HL-60/S4 treated with retinoic acid at 250 ng/mL for 4 days and 3 days (cell line): Measurements from ENCODE around the gene ALDH1A3.

ENCODE experiments used
- in situ Hi-C: fragments of 300-500 bp; cut with MboI; formaldehyde crosslinking; loops from 2 replicates; pipeline ENCODE4 v1.7.0; 2022; ENCODE audit warnings: low sequenced_read_pairs

ALDH1A3 gene

GRCh38 chr15:100944244-100944895, 64.7 kb downstream of the ALDH1A3 start:
- in situ Hi-C loops = no loop called here

GRCh38 chr15:100944986-100945385, 65.4 kb downstream of the ALDH1A3 start:
- in situ Hi-C loops = no loop called here

- in situ Hi-C loops = no loop called here
Measured at GRCh38 chr15:100947760-100948429, 68.3 kb downstream of the ALDH1A3 start.

- in situ Hi-C loops = no loop called here
Measured at GRCh38 chr15:100948430-100948762, 68.8 kb downstream of the ALDH1A3 start.

- in situ Hi-C loops = no loop called here
Measured at GRCh38 chr15:100949691-100950090, 70.1 kb downstream of the ALDH1A3 start.

- in situ Hi-C loops = no loop called here
Measured at GRCh38 chr15:100951965-100952364, 72.3 kb downstream of the ALDH1A3 start.

- in situ Hi-C loops = no loop called here
Measured at GRCh38 chr15:100952566-100952965, 72.9 kb downstream of the ALDH1A3 start.

- in situ Hi-C loops = no loop called here
Measured at GRCh38 chr15:100958326-100959065, 78.9 kb downstream of the ALDH1A3 start.

GRCh38 chr15:100959066-100960050, 79.7 kb downstream of the ALDH1A3 start:
- in situ Hi-C loops = no loop called here
